Measurements from ENCODE around the gene SLC36A3.

DNA sequence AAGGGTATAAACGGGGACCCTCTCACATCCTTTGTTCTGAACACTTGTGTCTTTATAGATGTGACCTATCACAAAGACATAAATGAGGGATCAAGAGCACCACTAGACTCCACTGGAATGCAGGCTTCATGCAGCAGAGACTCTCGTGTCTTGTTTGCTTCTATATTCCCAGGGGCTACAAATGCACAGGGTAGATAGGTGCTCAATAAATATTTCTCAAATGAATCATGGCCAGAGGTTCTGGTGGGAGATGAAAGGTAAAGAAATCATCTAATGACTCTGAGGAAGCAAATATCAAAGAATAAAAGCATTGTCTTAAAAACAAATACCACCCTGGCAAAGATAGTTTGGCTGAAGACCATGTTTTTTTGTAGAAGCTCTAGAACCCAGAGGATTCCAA, 6.6 kb downstream of the SLC36A3 start:
- TF ChIP-seq, protein P1, sequence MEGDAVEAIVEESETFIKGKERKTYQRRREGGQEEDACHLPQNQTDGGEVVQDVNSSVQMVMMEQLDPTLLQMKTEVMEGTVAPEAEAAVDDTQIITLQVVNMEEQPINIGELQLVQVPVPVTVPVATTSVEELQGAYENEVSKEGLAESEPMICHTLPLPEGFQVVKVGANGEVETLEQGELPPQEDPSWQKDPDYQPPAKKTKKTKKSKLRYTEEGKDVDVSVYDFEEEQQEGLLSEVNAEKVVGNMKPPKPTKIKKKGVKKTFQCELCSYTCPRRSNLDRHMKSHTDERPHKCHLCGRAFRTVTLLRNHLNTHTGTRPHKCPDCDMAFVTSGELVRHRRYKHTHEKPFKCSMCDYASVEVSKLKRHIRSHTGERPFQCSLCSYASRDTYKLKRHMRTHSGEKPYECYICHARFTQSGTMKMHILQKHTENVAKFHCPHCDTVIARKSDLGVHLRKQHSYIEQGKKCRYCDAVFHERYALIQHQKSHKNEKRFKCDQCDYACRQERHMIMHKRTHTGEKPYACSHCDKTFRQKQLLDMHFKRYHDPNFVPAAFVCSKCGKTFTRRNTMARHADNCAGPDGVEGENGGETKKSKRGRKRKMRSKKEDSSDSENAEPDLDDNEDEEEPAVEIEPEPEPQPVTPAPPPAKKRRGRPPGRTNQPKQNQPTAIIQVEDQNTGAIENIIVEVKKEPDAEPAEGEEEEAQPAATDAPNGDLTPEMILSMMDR (IDR thresholded peaks at IDR 0.05) = no peak
- no peak for TF ChIP-seq POLR2A (IDR thresholded peaks at IDR 0.05)
- no peak for TF ChIP-seq POLR2AphosphoS5 (IDR thresholded peaks at IDR 0.05)
